MM.1S (cell line): ENCODE data around the gene HSPA1A.

Experiments used
- DNase-seq: peaks from one replicate; pipeline ENCODE4 v3.0.0-alpha.2; 2015
- H2AFZ ChIP-seq: fragments of 300-600 bp; sonication (generic); 2 replicates; pipeline ENCODE4 v1.6.0; 2016; ENCODE audit warnings: antibody characterized with exemption, low read length
- H3F3A ChIP-seq: fragments of 300-600 bp; sonication (generic); 2 replicates; pipeline ENCODE4 v1.6.1; 2016; ENCODE audit warnings: mild to moderate bottlenecking, antibody characterized with exemption, low read length, moderate library complexity, mixed read lengths; ENCODE audit not compliant: insufficient read depth
- H3K27ac ChIP-seq: fragments of 300-600 bp; sonication (generic); 2 replicates; pipeline ENCODE4 v1.5.1; 2016; ENCODE audit warnings: mild to moderate bottlenecking, low read length
- H3K27me3 ChIP-seq: fragments of 300-600 bp; sonication (generic); replicated peaks from 2 replicates; pipeline ENCODE4 v1.6.0; 2016; ENCODE audit warnings: low read length; ENCODE audit not compliant: insufficient read depth
- H3K36me3 ChIP-seq: fragments of 300-600 bp; sonication (generic); replicated peaks from 2 replicates; pipeline ENCODE4 v1.6.1; 2016; ENCODE audit warnings: mild to moderate bottlenecking, low read length, mixed read lengths; ENCODE audit not compliant: insufficient read depth
- H3K4me1 ChIP-seq: fragments of 300-600 bp; sonication (generic); 2 replicates; pipeline ENCODE4 v1.6.1; 2016; ENCODE audit warnings: low read length, mixed read lengths
- H3K4me2 ChIP-seq: fragments of 300-600 bp; sonication (generic); 2 replicates; pipeline ENCODE4 v1.6.0; 2016; ENCODE audit warnings: low read depth, low read length
- H3K4me3 ChIP-seq: fragments of 300-600 bp; sonication (generic); 2 replicates; pipeline ENCODE4 v1.5.1; 2016; ENCODE audit warnings: low read length, mixed read lengths
- H3K79me2 ChIP-seq: fragments of 300-600 bp; sonication (generic); 2 replicates; pipeline ENCODE4 v1.6.1; 2016; ENCODE audit warnings: mixed run types, low read length, mixed read lengths
- H3K9ac ChIP-seq: fragments of 300-600 bp; sonication (generic); 2 replicates; pipeline ENCODE4 v1.6.1; 2016; ENCODE audit warnings: low read length, mixed read lengths
- H3K9me2 ChIP-seq: fragments of 300-600 bp; sonication (generic); replicated peaks from 2 replicates; pipeline ENCODE4 v1.6.1; 2016; ENCODE audit warnings: mild to moderate bottlenecking, low read length, mixed read lengths; ENCODE audit not compliant: insufficient read depth
- H3K9me3 ChIP-seq: fragments of 300-600 bp; sonication (generic); replicated peaks from 2 replicates; pipeline ENCODE4 v1.6.1; 2016; ENCODE audit warnings: mild to moderate bottlenecking, low read length, mixed read lengths; ENCODE audit not compliant: insufficient read depth
- H4K20me1 ChIP-seq: fragments of 300-600 bp; sonication (generic); 2 replicates; pipeline ENCODE4 v1.6.1; 2016; ENCODE audit warnings: mild to moderate bottlenecking, low read length, moderate library complexity, mixed read lengths; ENCODE audit not compliant: insufficient read depth
- CTCF ChIP-seq: fragments of 300-600 bp; sonication (generic); IDR thresholded peaks from 2 replicates; pipeline ENCODE4 v1.5.1; 2016; ENCODE audit warnings: antibody characterized with exemption, low read length, mixed read lengths
- EZH2 ChIP-seq: fragments of 300-600 bp; sonication (generic); optimal IDR thresholded peaks from 2 replicates; pipeline ENCODE3; 2017; ENCODE audit warnings: low read depth, mild to moderate bottlenecking, antibody characterized with exemption, low read length, mixed read lengths
- EZH2phosphoT487 ChIP-seq: fragments of 300-600 bp; sonication (generic); IDR thresholded peaks from 2 replicates; pipeline ENCODE4 v1.6.1; 2018; ENCODE audit warnings: antibody characterized with exemption, low read length

HSPA1A gene

GRCh38 chr6:31779908-31780307 is 35.4 kb upstream of the HSPA1A start:
- peaks cover 33% of the 10 kb centered on the region for H3F3A ChIP-seq
- H3K79me2 ChIP-seq = peaks cover 52% of the 10 kb centered on the region
- no peak for DNase-seq
- no peak overlapping the region for H3K9ac ChIP-seq
- H3K4me2 ChIP-seq = no peak overlapping the region
- TF ChIP-seq CTCF (no peak), EZH2phosphoT487 (no peak), EZH2 (no peak)
- H3K27ac ChIP-seq = no peak overlapping the region
- no peaks in the 10 kb centered on the region for H3K9me2 ChIP-seq
- H3K4me1 ChIP-seq = peaks cover 30% of the 10 kb centered on the region
- no peaks in the 10 kb centered on the region for H3K27me3 ChIP-seq
- no peak overlapping the region for H3K4me3 ChIP-seq
- H3K9me3 ChIP-seq = no peaks in the 10 kb centered on the region
- peaks cover 19% of the 10 kb centered on the region for H3K36me3 ChIP-seq
- no peaks in the 10 kb centered on the region for H4K20me1 ChIP-seq
- no peak overlapping the region for H2AFZ ChIP-seq

GRCh38 chr6:31780507-31781243 is 34.7 kb upstream of the HSPA1A start:
- no peaks in the 10 kb centered on the region for H3K27me3 ChIP-seq
- H2AFZ ChIP-seq = no peak overlapping the region
- no peak overlapping the region for H3K9ac ChIP-seq
- peaks cover 58% of the 10 kb centered on the region for H3K79me2 ChIP-seq
- peaks cover 24% of the 10 kb centered on the region for H3K36me3 ChIP-seq
- H3K4me2 ChIP-seq = no peak overlapping the region
- no peak overlapping the region for H3K27ac ChIP-seq
- H3K9me2 ChIP-seq = no peaks in the 10 kb centered on the region
- H3F3A ChIP-seq = peaks cover 33% of the 10 kb centered on the region
- H3K4me3 ChIP-seq = no peak overlapping the region
- TF ChIP-seq CTCF = no peak
- no peak for TF ChIP-seq EZH2
- TF ChIP-seq EZH2phosphoT487 = no peak
- H4K20me1 ChIP-seq = no peaks in the 10 kb centered on the region
- no peaks in the 10 kb centered on the region for H3K9me3 ChIP-seq
- H3K4me1 ChIP-seq = peaks cover 27% of the 10 kb centered on the region
- no peak for DNase-seq

- Histone ChIP-seq H3K4me1 (peaks cover 19% of the 10 kb centered on the region), H3K9ac (no peak overlapping the region), H3K9me3 (no peaks in the 10 kb centered on the region), H3K27ac (no peak overlapping the region), H3K4me3 (no peak overlapping the region), H3K9me2 (no peaks in the 10 kb centered on the region), H3K36me3 (peaks cover 24% of the 10 kb centered on the region), H2AFZ (no peak overlapping the region), H4K20me1 (no peaks in the 10 kb centered on the region), H3K79me2 (peaks cover 57% of the 10 kb centered on the region), H3K4me2 (no peak overlapping the region), H3F3A (peaks cover 33% of the 10 kb centered on the region), H3K27me3 (no peaks in the 10 kb centered on the region)
- no peak for DNase-seq
- TF ChIP-seq EZH2phosphoT487 (no peak), EZH2 (no peak), CTCF (no peak)
Measured at GRCh38 chr6:31781244-31782125, 33.9 kb upstream of the HSPA1A start.
